WTC11 (cell line): ENCODE measurements around the gene AKAP13. TPM values are rescaled to one million over a fixed set of nuclear protein-coding genes. Genes with fewer than 3 reads are reported as not detected.

Source experiments
- ATAC-seq: fragments of 200-7000 bp; cut with Tn5 transposase; 2 replicates; pipeline ENCODE4 v1.10.0; 2021; ENCODE audit warnings: mild to moderate bottlenecking, moderate library complexity
- CTCF ChIA-PET: fragments of 300-600 bp; sonication (Branson Sonifier 250); formaldehyde crosslinking; loops from one replicate; lab custom pipeline; 2021; ENCODE audit warnings: antibody characterized with exemption; lab: Charles Lee
- POLR2A ChIA-PET: fragments of 350-600 bp; sonication (Branson Sonifier 250); formaldehyde crosslinking; loops from one replicate; lab custom pipeline; 2021; ENCODE audit warnings: antibody characterized with exemption; lab: Charles Lee
- DNase-seq: peaks from one replicate; pipeline ENCODE4 v3.0.0; 2021; ENCODE audit warnings: low spot score
- H3K27ac Mint-ChIP-seq: 2 replicates; pipeline ENCODE4 v1.8.0; 2021; ENCODE audit warnings: mixed read lengths
- H3K27me3 Mint-ChIP-seq: 2 replicates; pipeline ENCODE4 v1.8.0; 2021; ENCODE audit warnings: low read depth, mild to moderate bottlenecking, moderate library complexity, mixed read lengths
- H3K36me3 Mint-ChIP-seq: 2 replicates; pipeline ENCODE4 v1.8.0; 2021; ENCODE audit warnings: mixed read lengths
- H3K4me1 Mint-ChIP-seq: 2 replicates; pipeline ENCODE4 v1.8.0; 2022; ENCODE audit warnings: mixed read lengths
- H3K4me3 Mint-ChIP-seq: 2 replicates; pipeline ENCODE4 v1.8.0; 2021; ENCODE audit warnings: mild to moderate bottlenecking, moderate library complexity, mixed read lengths
- H3K9me3 Mint-ChIP-seq: 2 replicates; pipeline ENCODE4 v1.8.0; 2021; ENCODE audit warnings: mixed read lengths
- AFF4 ChIP-seq: sonication (generic); formaldehyde crosslinking; IDR thresholded peaks from 2 replicates; pipeline ENCODE4 v1.8.1; 2023; ENCODE audit warnings: mild to moderate bottlenecking, missing genetic modification reagents, borderline replicate concordance
- CDX4 ChIP-seq: fragments of 250-450 bp; sonication (Bioruptor Pico); IDR thresholded peaks from 2 replicates; pipeline ENCODE4 v1.9.0; 2021; ENCODE audit warnings: moderate library complexity, mild to moderate bottlenecking, inconsistent platforms, borderline replicate concordance
- ELF4 ChIP-seq: sonication (generic); formaldehyde crosslinking; IDR thresholded peaks from 2 replicates; pipeline ENCODE4 v1.8.1; 2022; ENCODE audit warnings: low read depth, mild to moderate bottlenecking, moderate library complexity, missing genetic modification reagents
- ESRRA ChIP-seq: sonication (generic); formaldehyde crosslinking; IDR thresholded peaks from 2 replicates; pipeline ENCODE4 v1.8.1; 2022; ENCODE audit warnings: mild to moderate bottlenecking, missing genetic modification reagents, borderline replicate concordance
- FOXP1 ChIP-seq: sonication (generic); formaldehyde crosslinking; IDR thresholded peaks from 2 replicates; pipeline ENCODE4 v1.8.0; 2022; ENCODE audit warnings: missing genetic modification reagents, mild to moderate bottlenecking, moderate library complexity, borderline replicate concordance
- GRHL2 ChIP-seq: fragments of 250-450 bp; sonication (Bioruptor Pico); IDR thresholded peaks from 2 replicates; pipeline ENCODE4 v1.8.0; 2022; ENCODE audit warnings: mild to moderate bottlenecking, moderate library complexity; ENCODE audit not compliant: insufficient replicate concordance, severe bottlenecking
- IRF2 ChIP-seq: sonication (generic); formaldehyde crosslinking; IDR thresholded peaks from 2 replicates; pipeline ENCODE4 v1.8.0; 2022; ENCODE audit warnings: low read depth, missing genetic modification reagents, borderline replicate concordance
- KAT7 ChIP-seq: sonication (generic); formaldehyde crosslinking; IDR thresholded peaks from 2 replicates; pipeline ENCODE4 v1.8.1; 2023; ENCODE audit warnings: missing genetic modification reagents, mild to moderate bottlenecking, borderline replicate concordance
- MLX ChIP-seq: sonication (generic); formaldehyde crosslinking; IDR thresholded peaks from 2 replicates; pipeline ENCODE4 v1.8.1; 2023; ENCODE audit warnings: mild to moderate bottlenecking, missing genetic modification reagents, moderate library complexity
- MXD4 ChIP-seq: fragments of 250-450 bp; sonication (Bioruptor Pico); IDR thresholded peaks from 2 replicates; pipeline ENCODE4 v1.8.0; 2021; ENCODE audit warnings: mild to moderate bottlenecking, moderate library complexity, borderline replicate concordance
- SMAD3 ChIP-seq: sonication (generic); formaldehyde crosslinking; IDR thresholded peaks from 2 replicates; pipeline ENCODE4 v1.8.0; 2022; ENCODE audit warnings: missing genetic modification reagents, mild to moderate bottlenecking, borderline replicate concordance
- SP1 ChIP-seq: sonication (generic); formaldehyde crosslinking; conservative IDR thresholded peaks from 2 replicates; pipeline ENCODE4 v1.8.1; 2022; ENCODE audit warnings: missing genetic modification reagents
- TCF7 ChIP-seq: sonication (generic); formaldehyde crosslinking; IDR thresholded peaks from 2 replicates; pipeline ENCODE4 v1.8.0; 2022; ENCODE audit warnings: mild to moderate bottlenecking, low read depth, missing genetic modification reagents, moderate library complexity
- ZBTB21 ChIP-seq: sonication (generic); formaldehyde crosslinking; IDR thresholded peaks from 2 replicates; pipeline ENCODE4 v1.8.1; 2023; ENCODE audit warnings: mild to moderate bottlenecking, missing genetic modification reagents, borderline replicate concordance
- ZBTB43 ChIP-seq: sonication (generic); formaldehyde crosslinking; IDR thresholded peaks from 2 replicates; pipeline ENCODE4 v1.8.1; 2023; ENCODE audit warnings: mild to moderate bottlenecking, missing genetic modification reagents
- ZNF219 ChIP-seq: sonication (generic); formaldehyde crosslinking; IDR thresholded peaks from 2 replicates; pipeline ENCODE4 v1.8.0; 2023; ENCODE audit warnings: missing genetic modification reagents, mild to moderate bottlenecking, borderline replicate concordance
- total RNA-seq: library from RNA; stranded (reverse); gene quantifications from 3 replicates; pipeline ENCODE4 v1.2.3, GENCODE V29; 2021
- TF ChIP-seq, protein P1 (sequence below): sonication (generic); formaldehyde crosslinking; IDR thresholded peaks from 2 replicates; pipeline ENCODE4 v1.8.1; 2022; ENCODE audit warnings: low read depth, missing genetic modification reagents, borderline replicate concordance
- TF ChIP-seq, protein P2 (sequence below): sonication (generic); formaldehyde crosslinking; conservative IDR thresholded peaks from 2 replicates; pipeline ENCODE4 v1.8.1; 2023; ENCODE audit warnings: mild to moderate bottlenecking, low read depth, missing genetic modification reagents, moderate library complexity
- TF ChIP-seq, protein P3 (sequence below): sonication (generic); formaldehyde crosslinking; IDR thresholded peaks from 2 replicates; pipeline ENCODE4 v1.8.0; 2022; ENCODE audit warnings: mild to moderate bottlenecking, missing genetic modification reagents
- TF ChIP-seq, protein P4 (sequence below): sonication (generic); formaldehyde crosslinking; IDR thresholded peaks from 2 replicates; pipeline ENCODE4 v1.8.0; 2023; ENCODE audit warnings: missing genetic modification reagents

AKAP13 gene
- total RNA-seq, 1 experiment from 2014 or later: 50.3 TPM

- H3K27ac Mint-ChIP-seq: no peak overlapping the region
- CTCF ChIA-PET: no interaction called here
Measured at GRCh38 chr15:85676342-85677098, 296.1 kb downstream of the AKAP13 start.

More at GRCh38 chr15:85676342-85677098, 296.1 kb downstream of the AKAP13 start:
- ATAC-seq (no peak), DNase-seq (no peak)
- TF ChIP-seq AFF4 (no peak), MLX (no peak), FOXP1 (CRISPR knock-in tag) (no peak), SMAD3 (CRISPR knock-in tag) (no peak), GRHL2 (CRISPR knock-in tag) (no peak), SP1 (no peak), ELF4 (CRISPR knock-in tag) (no peak), ZBTB21 (CRISPR knock-in tag) (no peak), IRF2 (CRISPR knock-in tag) (no peak), CDX4 (CRISPR knock-in tag) (no peak), ESRRA (CRISPR knock-in tag) (no peak), ZBTB43 (CRISPR knock-in tag) (no peak), KAT7 (CRISPR knock-in tag) (no peak), TCF7 (CRISPR knock-in tag) (no peak), ZNF219 (CRISPR knock-in tag) (no peak), MXD4 (no peak)
- TF ChIP-seq, protein P1, sequence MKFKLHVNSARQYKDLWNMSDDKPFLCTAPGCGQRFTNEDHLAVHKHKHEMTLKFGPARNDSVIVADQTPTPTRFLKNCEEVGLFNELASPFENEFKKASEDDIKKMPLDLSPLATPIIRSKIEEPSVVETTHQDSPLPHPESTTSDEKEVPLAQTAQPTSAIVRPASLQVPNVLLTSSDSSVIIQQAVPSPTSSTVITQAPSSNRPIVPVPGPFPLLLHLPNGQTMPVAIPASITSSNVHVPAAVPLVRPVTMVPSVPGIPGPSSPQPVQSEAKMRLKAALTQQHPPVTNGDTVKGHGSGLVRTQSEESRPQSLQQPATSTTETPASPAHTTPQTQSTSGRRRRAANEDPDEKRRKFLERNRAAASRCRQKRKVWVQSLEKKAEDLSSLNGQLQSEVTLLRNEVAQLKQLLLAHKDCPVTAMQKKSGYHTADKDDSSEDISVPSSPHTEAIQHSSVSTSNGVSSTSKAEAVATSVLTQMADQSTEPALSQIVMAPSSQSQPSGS: no peak
- TF ChIP-seq, protein P2, sequence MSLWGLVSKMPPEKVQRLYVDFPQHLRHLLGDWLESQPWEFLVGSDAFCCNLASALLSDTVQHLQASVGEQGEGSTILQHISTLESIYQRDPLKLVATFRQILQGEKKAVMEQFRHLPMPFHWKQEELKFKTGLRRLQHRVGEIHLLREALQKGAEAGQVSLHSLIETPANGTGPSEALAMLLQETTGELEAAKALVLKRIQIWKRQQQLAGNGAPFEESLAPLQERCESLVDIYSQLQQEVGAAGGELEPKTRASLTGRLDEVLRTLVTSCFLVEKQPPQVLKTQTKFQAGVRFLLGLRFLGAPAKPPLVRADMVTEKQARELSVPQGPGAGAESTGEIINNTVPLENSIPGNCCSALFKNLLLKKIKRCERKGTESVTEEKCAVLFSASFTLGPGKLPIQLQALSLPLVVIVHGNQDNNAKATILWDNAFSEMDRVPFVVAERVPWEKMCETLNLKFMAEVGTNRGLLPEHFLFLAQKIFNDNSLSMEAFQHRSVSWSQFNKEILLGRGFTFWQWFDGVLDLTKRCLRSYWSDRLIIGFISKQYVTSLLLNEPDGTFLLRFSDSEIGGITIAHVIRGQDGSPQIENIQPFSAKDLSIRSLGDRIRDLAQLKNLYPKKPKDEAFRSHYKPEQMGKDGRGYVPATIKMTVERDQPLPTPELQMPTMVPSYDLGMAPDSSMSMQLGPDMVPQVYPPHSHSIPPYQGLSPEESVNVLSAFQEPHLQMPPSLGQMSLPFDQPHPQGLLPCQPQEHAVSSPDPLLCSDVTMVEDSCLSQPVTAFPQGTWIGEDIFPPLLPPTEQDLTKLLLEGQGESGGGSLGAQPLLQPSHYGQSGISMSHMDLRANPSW (CRISPR knock-in tag): no peak
- TF ChIP-seq, protein P3, sequence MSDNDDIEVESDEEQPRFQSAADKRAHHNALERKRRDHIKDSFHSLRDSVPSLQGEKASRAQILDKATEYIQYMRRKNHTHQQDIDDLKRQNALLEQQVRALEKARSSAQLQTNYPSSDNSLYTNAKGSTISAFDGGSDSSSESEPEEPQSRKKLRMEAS (CRISPR knock-in tag): no peak
- TF ChIP-seq, protein P4, sequence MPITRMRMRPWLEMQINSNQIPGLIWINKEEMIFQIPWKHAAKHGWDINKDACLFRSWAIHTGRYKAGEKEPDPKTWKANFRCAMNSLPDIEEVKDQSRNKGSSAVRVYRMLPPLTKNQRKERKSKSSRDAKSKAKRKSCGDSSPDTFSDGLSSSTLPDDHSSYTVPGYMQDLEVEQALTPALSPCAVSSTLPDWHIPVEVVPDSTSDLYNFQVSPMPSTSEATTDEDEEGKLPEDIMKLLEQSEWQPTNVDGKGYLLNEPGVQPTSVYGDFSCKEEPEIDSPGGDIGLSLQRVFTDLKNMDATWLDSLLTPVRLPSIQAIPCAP: no peak
- Mint-ChIP-seq H3K36me3 (no peaks in the 10 kb centered on the region; the same call in 1 of the 2 replicates), H3K27me3 (no peaks in the 10 kb centered on the region), H3K4me1 (no peaks in the 10 kb centered on the region), H3K4me3 (no peak overlapping the region), H3K9me3 (no peaks in the 10 kb centered on the region)
- POLR2A ChIA-PET: no interaction called here
